ENCODE data around the gene CREB3L2. TPM values are rescaled to one million over a fixed set of nuclear protein-coding genes. Genes with fewer than 3 reads are reported as not detected.

CREB3L2 gene
- total RNA-seq, 1 experiment from 2014 or later = 49.8 TPM

DNA sequence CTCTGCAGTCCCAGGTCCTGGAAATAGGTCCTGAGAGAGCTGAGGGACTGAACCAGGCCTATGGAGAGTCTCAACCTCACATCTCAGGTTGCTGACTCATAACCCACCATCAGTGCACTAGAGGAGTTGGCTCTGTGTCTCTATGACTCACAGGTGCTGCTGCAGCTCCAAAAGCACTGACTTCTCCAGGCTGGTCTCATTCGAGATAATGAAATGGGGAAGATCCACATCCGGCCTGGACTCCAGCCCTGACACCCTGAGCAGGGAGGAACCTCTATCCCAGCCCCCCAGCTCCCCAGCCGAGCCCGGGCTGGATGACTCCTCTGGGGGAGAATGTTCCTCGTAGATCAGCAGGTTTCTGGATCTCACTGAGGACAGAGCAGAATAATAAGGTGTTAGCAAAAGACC is 119.6 kb downstream of the CREB3L2 start (continued):
- TF ChIP-seq, protein P1, sequence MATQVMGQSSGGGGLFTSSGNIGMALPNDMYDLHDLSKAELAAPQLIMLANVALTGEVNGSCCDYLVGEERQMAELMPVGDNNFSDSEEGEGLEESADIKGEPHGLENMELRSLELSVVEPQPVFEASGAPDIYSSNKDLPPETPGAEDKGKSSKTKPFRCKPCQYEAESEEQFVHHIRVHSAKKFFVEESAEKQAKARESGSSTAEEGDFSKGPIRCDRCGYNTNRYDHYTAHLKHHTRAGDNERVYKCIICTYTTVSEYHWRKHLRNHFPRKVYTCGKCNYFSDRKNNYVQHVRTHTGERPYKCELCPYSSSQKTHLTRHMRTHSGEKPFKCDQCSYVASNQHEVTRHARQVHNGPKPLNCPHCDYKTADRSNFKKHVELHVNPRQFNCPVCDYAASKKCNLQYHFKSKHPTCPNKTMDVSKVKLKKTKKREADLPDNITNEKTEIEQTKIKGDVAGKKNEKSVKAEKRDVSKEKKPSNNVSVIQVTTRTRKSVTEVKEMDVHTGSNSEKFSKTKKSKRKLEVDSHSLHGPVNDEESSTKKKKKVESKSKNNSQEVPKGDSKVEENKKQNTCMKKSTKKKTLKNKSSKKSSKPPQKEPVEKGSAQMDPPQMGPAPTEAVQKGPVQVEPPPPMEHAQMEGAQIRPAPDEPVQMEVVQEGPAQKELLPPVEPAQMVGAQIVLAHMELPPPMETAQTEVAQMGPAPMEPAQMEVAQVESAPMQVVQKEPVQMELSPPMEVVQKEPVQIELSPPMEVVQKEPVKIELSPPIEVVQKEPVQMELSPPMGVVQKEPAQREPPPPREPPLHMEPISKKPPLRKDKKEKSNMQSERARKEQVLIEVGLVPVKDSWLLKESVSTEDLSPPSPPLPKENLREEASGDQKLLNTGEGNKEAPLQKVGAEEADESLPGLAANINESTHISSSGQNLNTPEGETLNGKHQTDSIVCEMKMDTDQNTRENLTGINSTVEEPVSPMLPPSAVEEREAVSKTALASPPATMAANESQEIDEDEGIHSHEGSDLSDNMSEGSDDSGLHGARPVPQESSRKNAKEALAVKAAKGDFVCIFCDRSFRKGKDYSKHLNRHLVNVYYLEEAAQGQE (IDR thresholded peaks at IDR 0.05; ENCODE audit: low read depth) = no peak
- TF ChIP-seq FOSL1 (IDR thresholded peaks at IDR 0.05; ENCODE audit: low read depth) = peak; percentile 95
- no peak for TF ChIP-seq EZH2phosphoT487 (IDR thresholded peaks at IDR 0.05; ENCODE audit: borderline replicate concordance)
- TF ChIP-seq SIN3A (IDR thresholded peaks at IDR 0.05; ENCODE audit: low read depth) = no peak
- peak; percentile 79 for TF ChIP-seq SP1 (IDR thresholded peaks at IDR 0.05; ENCODE audit: low read depth)
- TF ChIP-seq, protein P2, sequence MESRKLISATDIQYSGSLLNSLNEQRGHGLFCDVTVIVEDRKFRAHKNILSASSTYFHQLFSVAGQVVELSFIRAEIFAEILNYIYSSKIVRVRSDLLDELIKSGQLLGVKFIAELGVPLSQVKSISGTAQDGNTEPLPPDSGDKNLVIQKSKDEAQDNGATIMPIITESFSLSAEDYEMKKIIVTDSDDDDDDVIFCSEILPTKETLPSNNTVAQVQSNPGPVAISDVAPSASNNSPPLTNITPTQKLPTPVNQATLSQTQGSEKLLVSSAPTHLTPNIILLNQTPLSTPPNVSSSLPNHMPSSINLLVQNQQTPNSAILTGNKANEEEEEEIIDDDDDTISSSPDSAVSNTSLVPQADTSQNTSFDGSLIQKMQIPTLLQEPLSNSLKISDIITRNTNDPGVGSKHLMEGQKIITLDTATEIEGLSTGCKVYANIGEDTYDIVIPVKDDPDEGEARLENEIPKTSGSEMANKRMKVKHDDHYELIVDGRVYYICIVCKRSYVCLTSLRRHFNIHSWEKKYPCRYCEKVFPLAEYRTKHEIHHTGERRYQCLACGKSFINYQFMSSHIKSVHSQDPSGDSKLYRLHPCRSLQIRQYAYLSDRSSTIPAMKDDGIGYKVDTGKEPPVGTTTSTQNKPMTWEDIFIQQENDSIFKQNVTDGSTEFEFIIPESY (IDR thresholded peaks at IDR 0.05; ENCODE audit: extremely low read depth, insufficient replicate concordance, low read length) = no peak

DNA sequence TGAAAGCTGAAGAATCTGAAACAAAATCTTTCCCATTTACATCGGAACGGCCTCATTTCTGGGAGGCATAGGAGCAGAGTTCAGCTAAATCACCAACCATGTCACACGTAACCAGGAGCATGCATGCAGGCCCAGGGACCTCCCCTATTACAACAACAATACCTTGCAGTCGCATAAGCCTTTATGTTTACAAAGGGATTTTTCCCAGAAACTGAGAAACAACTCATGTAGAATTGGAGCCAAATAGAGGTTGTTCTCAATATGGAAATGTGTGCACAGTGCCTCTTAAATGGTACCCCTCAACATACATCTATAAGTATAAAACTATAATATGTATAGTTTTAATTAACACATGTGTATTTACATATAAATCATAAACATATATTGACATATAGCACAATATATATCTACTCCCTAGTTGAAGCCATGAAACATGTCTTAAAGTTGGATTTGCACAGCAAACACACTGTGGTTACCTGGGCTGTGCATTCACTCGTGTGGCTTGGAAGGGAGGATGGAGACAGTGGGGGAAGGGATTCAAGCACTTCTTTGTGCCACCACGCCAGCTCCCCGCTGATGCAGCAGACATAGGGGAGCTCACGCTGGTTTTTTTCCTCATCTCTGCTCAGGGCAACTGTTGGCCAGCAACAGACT is 120.2 kb downstream of the CREB3L2 start:
- H3K4me2 ChIP-seq (ENCODE audit: low read length) = peak overlapping the region; percentile 80
- TF ChIP-seq YY1 (IDR thresholded peaks at IDR 0.05; ENCODE audit: extremely low read depth, insufficient replicate concordance, low read depth, low read length) (no peak), JUND (IDR thresholded peaks at IDR 0.05) (no peak), SRF (IDR thresholded peaks at IDR 0.05; ENCODE audit: low read depth) (no peak), EZH2phosphoT487 (IDR thresholded peaks at IDR 0.05; ENCODE audit: borderline replicate concordance) (no peak), POLR2AphosphoS5 (IDR thresholded peaks at IDR 0.05; ENCODE audit: low read depth, low read length) (no peak), FOSL1 (IDR thresholded peaks at IDR 0.05; ENCODE audit: low read depth) (no peak), SIN3A (IDR thresholded peaks at IDR 0.05; ENCODE audit: low read depth) (no peak), TCF7L2 (IDR thresholded peaks at IDR 0.05; ENCODE audit: borderline replicate concordance, extremely low read depth, insufficient read depth, insufficient read length) (no peak), POLR2A (IDR thresholded peaks at IDR 0.05; ENCODE audit: borderline replicate concordance, extremely low read depth, insufficient read depth, insufficient read length) (no peak), ELF1 (IDR thresholded peaks at IDR 0.05; ENCODE audit: borderline replicate concordance, low read depth) (no peak), EGR1 (IDR thresholded peaks at IDR 0.05; ENCODE audit: low read depth) (no peak), CBX3 (IDR thresholded peaks at IDR 0.05; ENCODE audit: low read depth) (no peak)
- TF ChIP-seq, protein P3, sequence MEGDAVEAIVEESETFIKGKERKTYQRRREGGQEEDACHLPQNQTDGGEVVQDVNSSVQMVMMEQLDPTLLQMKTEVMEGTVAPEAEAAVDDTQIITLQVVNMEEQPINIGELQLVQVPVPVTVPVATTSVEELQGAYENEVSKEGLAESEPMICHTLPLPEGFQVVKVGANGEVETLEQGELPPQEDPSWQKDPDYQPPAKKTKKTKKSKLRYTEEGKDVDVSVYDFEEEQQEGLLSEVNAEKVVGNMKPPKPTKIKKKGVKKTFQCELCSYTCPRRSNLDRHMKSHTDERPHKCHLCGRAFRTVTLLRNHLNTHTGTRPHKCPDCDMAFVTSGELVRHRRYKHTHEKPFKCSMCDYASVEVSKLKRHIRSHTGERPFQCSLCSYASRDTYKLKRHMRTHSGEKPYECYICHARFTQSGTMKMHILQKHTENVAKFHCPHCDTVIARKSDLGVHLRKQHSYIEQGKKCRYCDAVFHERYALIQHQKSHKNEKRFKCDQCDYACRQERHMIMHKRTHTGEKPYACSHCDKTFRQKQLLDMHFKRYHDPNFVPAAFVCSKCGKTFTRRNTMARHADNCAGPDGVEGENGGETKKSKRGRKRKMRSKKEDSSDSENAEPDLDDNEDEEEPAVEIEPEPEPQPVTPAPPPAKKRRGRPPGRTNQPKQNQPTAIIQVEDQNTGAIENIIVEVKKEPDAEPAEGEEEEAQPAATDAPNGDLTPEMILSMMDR (IDR thresholded peaks at IDR 0.05 in 2 of 3, conservative IDR thresholded peaks at IDR 0.05 in 1 of 3; ENCODE audit: borderline replicate concordance in 1 of 3, insufficient read depth in 1 of 3, low read depth in 2 of 3, low read length in 2 of 3) = no peak
- TF ChIP-seq, protein P4, sequence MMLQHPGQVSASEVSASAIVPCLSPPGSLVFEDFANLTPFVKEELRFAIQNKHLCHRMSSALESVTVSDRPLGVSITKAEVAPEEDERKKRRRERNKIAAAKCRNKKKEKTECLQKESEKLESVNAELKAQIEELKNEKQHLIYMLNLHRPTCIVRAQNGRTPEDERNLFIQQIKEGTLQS (IDR thresholded peaks at IDR 0.05) = no peak

More for the DNA sequence above, 120.2 kb downstream of the CREB3L2 start:
- H3K9ac ChIP-seq (ENCODE audit: low read length) = no peak overlapping the region
- no TSS peak for BruUV-seq (replicated peaks)
- POLR2A ChIA-PET = no interaction called here
- DNase-seq (ENCODE audit: low read depth, low spot score) (no peak), ATAC-seq (peak; percentile 71)
- CTCF ChIA-PET = interaction anchor here (0.9 to 1.0 kb wide), 2 partner anchors 22 to 225 kb away, joined by 3 to 4 read pairs; no protein-coding TSS in a partner anchor
- intact Hi-C loops (cut with micrococcal nuclease) = no loop called here
- H2AFZ ChIP-seq (ENCODE audit: low read depth, low read length, poor library complexity, severe bottlenecking) = no peak overlapping the region
- H3K27me3 ChIP-seq (ENCODE audit: insufficient read depth, low read length) = no peaks in the 10 kb centered on the region
- RAD21 ChIA-PET (ENCODE audit: low non-redundant PET in 1 of 2, low total read pairs in 2 of 2, uncharacterized antibody in 2 of 2, unreplicated experiment in 2 of 2) = no interaction called here
- H3K9me2 ChIP-seq (ENCODE audit: insufficient read depth) = no peaks in the 10 kb centered on the region
- H3K9me3 ChIP-seq (ENCODE audit: control insufficient read depth in 1 of 2, insufficient read depth in 1 of 2, low read depth in 1 of 2, low read length in 2 of 2) = no peaks in the 10 kb centered on the region
- H3K4me1 ChIP-seq (ENCODE audit: control insufficient read depth in 1 of 2, insufficient read depth in 2 of 2, low read length in 2 of 2) = peaks cover 16 to 23% of the 10 kb centered on the region in 2 experiments
- no peak overlapping the region for H3K4me3 ChIP-seq (replicated peaks in 1 of 2; ENCODE audit: low read depth in 1 of 2, low read length in 2 of 2)
- H3K27ac ChIP-seq (ENCODE audit: low read depth, low read length) = peak overlapping the region; percentile 48
- H3K36me3 ChIP-seq (ENCODE audit: control insufficient read depth in 1 of 2, insufficient read depth in 2 of 2, low read length in 2 of 2) = peaks cover 0 to 5% of the 10 kb centered on the region in 2 experiments; a peak in 2 of 4 replicates
- no peaks in the 10 kb centered on the region for H4K20me1 ChIP-seq (ENCODE audit: insufficient read depth)
- H3K79me2 ChIP-seq (ENCODE audit: insufficient read depth, low read length) = no peaks in the 10 kb centered on the region

All from HCT116 (cell line).